DMS 273 (cell line): ENCODE measurements around the gene PXDN.

Experiments
- DNase-seq: peaks from one replicate; lab custom pipeline; 2025; ENCODE audit not compliant: unreplicated experiment; lab: John Stamatoyannopoulos, UW

The PXDN gene

GRCh38 chr2:1754461-1755170, 10.3 kb upstream of the PXDN start:
- no peak for DNase-seq

GRCh38 chr2:1754046-1754445, 9.7 kb upstream of the PXDN start:
- DNase-seq: no peak

GRCh38 chr2:1752751-1753150, 8.4 kb upstream of the PXDN start:
- no peak for DNase-seq

GRCh38 chr2:1751767-1752725, 7.7 kb upstream of the PXDN start:
- no peak for DNase-seq

GRCh38 chr2:1750933-1751766, 6.8 kb upstream of the PXDN start:
- peak; percentile 79 for DNase-seq

GRCh38 chr2:1750270-1750932, 6.1 kb upstream of the PXDN start:
- DNase-seq: no peak

GRCh38 chr2:1749489-1750119, 5.3 kb upstream of the PXDN start:
- DNase-seq: no peak

- no peak for DNase-seq
These were observed 4.6 kb upstream of the PXDN start for GRCh38 chr2:1748741-1749488.

GRCh38 chr2:1748176-1748740, 3.9 kb upstream of the PXDN start:
- DNase-seq: no peak

- DNase-seq: no peak
These were observed 3.0 kb upstream of the PXDN start for GRCh38 chr2:1747065-1747941.

- no peak for DNase-seq
These were observed 2.1 kb upstream of the PXDN start for GRCh38 chr2:1746174-1747064.

GRCh38 chr2:1745171-1746023, 1.1 kb upstream of the PXDN start:
- DNase-seq: no peak

GRCh38 chr2:1744151-1744445, 217 bp downstream of the PXDN start:
- peak; percentile 40 for DNase-seq

- peak; percentile 29 for DNase-seq
These were observed 742 bp downstream of the PXDN start for GRCh38 chr2:1743396-1744150.

GRCh38 chr2:1742681-1743395, 1.5 kb downstream of the PXDN start:
- peak; percentile 64 for DNase-seq
